Endothelial cell (in vitro differentiated cells): ENCODE measurements around the gene TBC1D5. TPM values are rescaled to one million over a fixed set of nuclear protein-coding genes. Genes with fewer than 3 reads are reported as not detected.

Experiments
- DNase-seq: peaks from one replicate; pipeline ENCODE4 v3.0.0; 2021; ENCODE audit warnings: low spot score
- H3K27ac Mint-ChIP-seq: one replicate; pipeline ENCODE4 v1.8.0; 2021; ENCODE audit warnings: mixed read lengths, inconsistent platforms; ENCODE audit not compliant: unreplicated experiment
- H3K27me3 Mint-ChIP-seq: one replicate; pipeline ENCODE4 v1.8.0; 2021; ENCODE audit warnings: mild to moderate bottlenecking, moderate library complexity, mixed read lengths, inconsistent platforms; ENCODE audit not compliant: unreplicated experiment
- H3K36me3 Mint-ChIP-seq: one replicate; pipeline ENCODE4 v1.8.0; 2021; ENCODE audit warnings: mild to moderate bottlenecking, low read depth, mixed read lengths, inconsistent platforms; ENCODE audit not compliant: unreplicated experiment
- H3K4me1 Mint-ChIP-seq: one replicate; pipeline ENCODE4 v1.8.0; 2021; ENCODE audit warnings: mild to moderate bottlenecking, mixed read lengths, inconsistent platforms; ENCODE audit not compliant: unreplicated experiment
- H3K4me3 Mint-ChIP-seq: one replicate; pipeline ENCODE4 v1.8.0; 2021; ENCODE audit warnings: mild to moderate bottlenecking, mixed read lengths, inconsistent platforms; ENCODE audit not compliant: unreplicated experiment
- H3K9me3 Mint-ChIP-seq: one replicate; pipeline ENCODE4 v1.8.0; 2021; ENCODE audit warnings: mixed read lengths, inconsistent platforms; ENCODE audit not compliant: unreplicated experiment
- CTCF ChIP-seq: fragments of 200-600 bp; sonication (generic); IDR thresholded peaks from one replicate; pipeline ENCODE4 v1.5.0; 2021; ENCODE audit warnings: antibody characterized with exemption; ENCODE audit not compliant: unreplicated experiment
- total RNA-seq: library from RNA; stranded (reverse); fragmentation: NEBNext Ultra II Directional; extraction: Animal tissue kit (Norgen Biotek cat#: 25700); gene quantifications from one replicate; pipeline ENCODE4 v1.2.1, GENCODE V29; 2021; ENCODE audit not compliant: unreplicated experiment

The TBC1D5 gene
- total RNA-seq, 1 donor from 2014 or later = 48.2 TPM

GRCh38 chr3:17551333-17551732 is 191.1 kb downstream of the TBC1D5 start:
- Mint-ChIP-seq H3K4me1 (peaks cover 4% of the 10 kb centered on the region), H3K4me3 (no peak overlapping the region), H3K27me3 (no peaks in the 10 kb centered on the region), H3K27ac (no peak overlapping the region), H3K9me3 (no peaks in the 10 kb centered on the region), H3K36me3 (no peaks in the 10 kb centered on the region)
- no peak for DNase-seq
- no peak for TF ChIP-seq CTCF

GRCh38 chr3:17550624-17551023 is 191.8 kb downstream of the TBC1D5 start:
- H3K4me1 Mint-ChIP-seq = peaks cover 4% of the 10 kb centered on the region
- H3K9me3 Mint-ChIP-seq = no peaks in the 10 kb centered on the region
- no peak overlapping the region for H3K27ac Mint-ChIP-seq

GRCh38 chr3:17546500-17547255 is 195.8 kb downstream of the TBC1D5 start:
- Mint-ChIP-seq H3K27me3 (no peaks in the 10 kb centered on the region), H3K4me3 (no peak overlapping the region), H3K36me3 (no peaks in the 10 kb centered on the region), H3K9me3 (no peaks in the 10 kb centered on the region), H3K4me1 (no peaks in the 10 kb centered on the region), H3K27ac (no peak overlapping the region)
- TF ChIP-seq CTCF = no peak
- DNase-seq = no peak

More at GRCh38 chr3:17550624-17551023, 191.8 kb downstream of the TBC1D5 start:
- Mint-ChIP-seq H3K4me3 (no peak overlapping the region), H3K27me3 (no peaks in the 10 kb centered on the region), H3K36me3 (no peaks in the 10 kb centered on the region)
- DNase-seq = no peak
- TF ChIP-seq CTCF = no peak

- Mint-ChIP-seq H3K4me1 (no peaks in the 10 kb centered on the region), H3K4me3 (no peak overlapping the region), H3K27me3 (no peaks in the 10 kb centered on the region), H3K27ac (no peak overlapping the region), H3K36me3 (no peaks in the 10 kb centered on the region), H3K9me3 (no peaks in the 10 kb centered on the region)
- TF ChIP-seq CTCF = no peak
- DNase-seq = no peak
Observed at GRCh38 chr3:17544632-17545031, 197.8 kb downstream of the TBC1D5 start.

GRCh38 chr3:17542591-17542990 is 199.8 kb downstream of the TBC1D5 start:
- H3K9me3 Mint-ChIP-seq = no peaks in the 10 kb centered on the region
- no peaks in the 10 kb centered on the region for H3K36me3 Mint-ChIP-seq
- H3K27me3 Mint-ChIP-seq = no peaks in the 10 kb centered on the region
- DNase-seq = no peak
- H3K4me1 Mint-ChIP-seq = no peaks in the 10 kb centered on the region
- no peak overlapping the region for H3K27ac Mint-ChIP-seq
- no peak for TF ChIP-seq CTCF
- no peak overlapping the region for H3K4me3 Mint-ChIP-seq
